ENCODE data around the gene NRXN3.

Gene NRXN3

DNA sequence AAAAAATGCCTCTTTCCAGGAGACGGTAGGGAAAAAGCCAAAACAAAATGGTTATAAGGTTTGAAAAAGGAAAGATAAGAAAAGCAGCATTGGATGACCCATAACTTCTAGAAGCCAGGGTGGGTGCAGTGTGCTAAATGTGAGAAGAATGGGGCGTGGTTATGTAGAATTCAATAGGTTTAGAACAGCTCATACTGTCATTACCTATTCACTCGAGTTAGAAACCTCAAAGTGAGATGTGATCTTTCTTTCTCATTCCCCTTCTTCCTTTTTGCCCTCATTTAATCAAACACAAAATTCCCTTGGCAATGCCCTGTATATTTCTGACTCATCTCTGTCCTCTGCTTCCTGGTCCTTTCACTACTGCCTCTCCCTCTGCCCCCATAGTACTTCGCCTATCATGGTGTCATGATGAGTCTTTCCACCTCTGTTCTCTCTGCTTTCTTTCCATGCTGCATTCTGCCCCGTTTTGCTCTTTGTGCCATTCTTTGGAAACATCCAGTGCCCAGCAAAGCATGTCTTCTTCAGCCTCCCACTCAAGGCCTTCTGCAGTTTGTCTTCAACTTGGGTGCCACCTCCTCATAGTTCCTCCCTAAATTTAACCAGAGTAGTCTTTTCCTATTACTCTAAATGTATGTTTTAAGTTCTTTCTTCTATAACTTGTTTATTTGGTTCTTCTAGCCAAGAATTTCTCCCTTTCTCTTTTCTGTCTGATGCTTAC lies 496.3 kb downstream of the NRXN3 start:
- DNase-seq, result no peak

DNA sequence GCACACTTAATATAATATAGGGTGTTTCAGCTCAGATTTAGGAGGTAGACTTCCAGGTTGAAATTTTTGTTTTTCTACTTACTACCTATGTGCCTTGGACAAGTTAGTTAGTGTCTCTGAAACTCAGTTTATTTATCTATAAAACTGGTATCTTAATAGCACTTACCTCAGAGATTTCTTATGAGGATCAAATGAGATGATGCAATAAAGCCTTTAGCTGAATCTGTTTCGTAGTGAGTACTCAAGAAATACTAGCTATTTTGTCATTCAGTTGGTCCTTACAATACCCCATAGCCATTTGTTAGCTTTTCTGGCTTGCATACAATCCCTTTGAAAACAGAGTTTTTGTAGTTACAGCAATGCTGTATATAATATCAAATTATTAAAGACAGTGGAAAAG lies 497.0 kb downstream of the NRXN3 start:
- DNase-seq, result no peak

DNA sequence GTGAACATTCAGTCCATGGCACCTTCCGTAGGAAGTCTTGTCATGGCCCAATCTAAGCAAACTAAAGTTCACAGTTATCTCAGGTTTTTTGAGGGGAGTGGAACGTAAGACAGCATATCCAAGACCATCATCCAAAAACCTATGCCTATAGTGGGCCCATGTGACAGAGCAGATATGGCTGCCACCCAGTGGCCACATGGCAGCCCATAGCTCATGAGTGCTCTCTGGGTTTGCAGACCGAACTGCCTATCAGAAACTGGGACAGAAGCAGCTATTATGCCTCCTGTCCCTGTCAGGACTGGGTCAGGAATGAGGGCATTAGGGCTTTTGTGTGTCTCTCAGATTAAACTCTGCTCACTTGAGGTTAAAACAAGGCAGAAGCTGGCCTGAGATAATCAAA lies 503.7 kb downstream of the NRXN3 start:
- no peak for DNase-seq

DNA sequence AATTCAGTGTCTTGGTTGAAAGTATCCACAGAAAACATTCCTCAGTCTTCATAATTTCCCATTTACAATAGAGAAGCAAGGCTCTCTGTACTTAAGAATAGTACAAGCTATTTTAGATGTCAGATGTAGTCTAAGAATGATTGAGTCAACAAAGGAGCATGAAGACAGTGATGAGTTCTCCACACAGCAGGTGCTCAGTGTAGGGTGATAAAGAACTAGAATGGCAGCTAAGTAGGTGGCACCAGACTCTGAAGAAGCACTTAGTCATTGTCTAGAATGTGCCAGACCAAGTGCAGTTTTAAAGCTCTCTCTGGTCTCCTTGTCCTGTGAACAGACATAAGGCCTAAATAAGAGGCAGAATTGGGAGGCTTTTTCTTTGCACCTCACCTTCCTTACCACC lies 504.6 kb downstream of the NRXN3 start:
- no peak for DNase-seq

DNA sequence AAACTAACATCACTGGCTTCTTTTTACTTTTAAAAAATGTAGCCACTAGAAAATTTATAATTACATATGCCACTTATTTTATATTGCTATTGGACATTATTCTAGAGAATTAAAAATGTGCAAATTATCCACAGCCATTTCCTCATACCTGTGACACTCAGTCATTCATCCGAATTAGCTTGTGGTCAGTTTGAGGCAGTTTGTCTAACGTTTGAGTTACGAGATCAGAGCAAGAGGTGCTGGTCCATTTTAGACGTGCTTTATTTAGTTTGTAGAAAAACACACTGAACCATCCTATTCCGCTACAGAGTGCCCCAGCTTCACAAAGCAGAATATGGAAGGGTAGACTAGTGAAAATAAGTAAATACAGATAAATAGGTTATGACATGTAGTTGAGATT lies 513.0 kb downstream of the NRXN3 start:
- no peak for DNase-seq

DNA sequence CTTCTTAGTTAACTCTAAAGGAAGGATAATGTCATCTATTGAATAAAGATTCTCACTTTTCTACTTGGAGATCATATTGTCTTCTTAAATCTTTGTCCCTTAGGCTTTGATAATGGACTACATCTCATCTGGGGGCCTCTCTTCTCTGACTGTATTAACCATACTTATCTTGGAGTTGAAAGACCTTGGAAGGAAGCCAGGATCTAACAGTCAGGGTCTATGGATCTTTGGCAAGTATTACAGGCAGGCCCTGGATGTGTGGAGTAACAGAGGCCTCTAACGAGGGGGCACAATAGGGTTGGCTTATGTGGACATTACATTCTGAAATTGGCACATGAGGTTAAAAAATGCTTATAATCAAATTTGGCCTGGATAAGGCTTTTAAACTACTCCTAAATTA lies 513.8 kb downstream of the NRXN3 start:
- no peak for DNase-seq

DNA sequence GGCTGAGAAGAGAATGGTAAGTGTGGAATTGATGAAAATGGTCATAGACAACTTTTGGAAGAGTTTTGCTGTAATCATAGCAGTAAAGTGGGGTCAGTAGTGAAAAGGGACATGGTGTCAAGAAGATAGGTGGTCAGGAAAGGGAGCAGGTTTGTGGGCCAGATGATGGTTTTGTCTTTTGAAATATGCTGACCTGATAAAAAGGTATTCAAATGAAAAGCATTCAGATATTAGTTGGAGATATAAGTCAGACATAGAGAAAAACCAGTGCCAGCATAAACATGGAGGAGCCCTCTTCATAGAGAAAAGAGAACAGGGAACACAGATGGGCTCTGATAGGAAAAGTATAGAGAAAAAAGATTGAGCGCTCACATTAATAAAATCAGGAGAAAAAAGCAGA lies 518.3 kb downstream of the NRXN3 start:
- no peak for DNase-seq

DNA sequence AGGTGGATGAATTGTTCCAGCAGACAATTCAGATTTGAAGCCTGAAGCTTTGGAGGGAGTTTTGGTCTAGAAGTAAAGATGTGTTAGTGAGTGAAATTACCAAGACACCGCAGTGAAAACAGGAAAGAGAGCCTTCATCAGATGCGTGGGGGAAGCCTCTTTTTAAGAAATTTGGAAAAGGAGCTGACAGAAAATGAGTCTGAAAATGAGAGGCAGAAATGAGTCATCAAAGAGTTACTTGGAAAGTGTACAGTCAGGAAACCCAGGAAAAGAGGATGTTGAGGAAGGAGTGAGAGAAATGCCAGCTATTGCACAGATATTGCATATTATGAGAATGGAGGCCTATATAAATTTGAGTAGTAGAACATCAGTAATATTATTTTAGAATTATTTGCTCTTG lies 520.7 kb downstream of the NRXN3 start:
- DNase-seq, result no peak

DNA sequence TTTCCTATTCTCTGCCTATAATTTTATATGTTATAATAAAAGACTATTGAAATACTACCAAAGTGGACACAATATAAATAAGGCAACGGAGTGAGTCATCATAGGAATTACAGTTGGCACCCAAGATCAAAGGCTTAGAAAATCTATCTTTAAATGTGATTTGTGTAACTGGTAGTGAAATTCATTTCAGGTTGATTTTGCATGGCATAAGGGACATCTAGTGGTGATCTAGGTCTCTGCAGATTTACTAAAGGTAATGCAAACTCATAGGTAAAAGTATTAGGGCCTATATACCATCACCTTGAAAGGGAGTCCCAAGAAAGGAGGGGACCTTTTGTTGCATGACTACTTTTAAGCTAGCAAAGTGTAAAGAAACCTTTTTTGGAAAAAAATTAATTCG lies 527.2 kb downstream of the NRXN3 start:
- peak; percentile 2 for DNase-seq

DNA sequence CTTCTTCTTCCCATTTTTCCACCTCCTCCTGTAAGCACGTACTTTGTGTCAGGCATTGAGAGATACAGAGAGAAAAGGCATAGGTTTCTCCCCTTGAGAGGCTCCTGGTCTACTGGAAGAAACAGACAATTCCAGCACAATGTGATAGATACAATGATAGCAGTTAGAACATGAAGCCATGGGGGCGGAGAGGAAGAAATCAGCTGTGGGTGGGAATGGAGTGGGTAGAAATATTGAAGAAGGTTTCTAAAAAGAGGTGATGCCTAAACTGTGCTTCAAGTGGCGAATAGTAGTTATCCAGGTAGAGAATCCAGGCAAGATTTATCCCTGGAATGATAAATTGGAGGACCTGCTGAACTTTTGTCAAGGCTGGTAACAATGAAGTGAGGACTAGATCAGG lies 528.8 kb downstream of the NRXN3 start:
- no peak for DNase-seq

DNA sequence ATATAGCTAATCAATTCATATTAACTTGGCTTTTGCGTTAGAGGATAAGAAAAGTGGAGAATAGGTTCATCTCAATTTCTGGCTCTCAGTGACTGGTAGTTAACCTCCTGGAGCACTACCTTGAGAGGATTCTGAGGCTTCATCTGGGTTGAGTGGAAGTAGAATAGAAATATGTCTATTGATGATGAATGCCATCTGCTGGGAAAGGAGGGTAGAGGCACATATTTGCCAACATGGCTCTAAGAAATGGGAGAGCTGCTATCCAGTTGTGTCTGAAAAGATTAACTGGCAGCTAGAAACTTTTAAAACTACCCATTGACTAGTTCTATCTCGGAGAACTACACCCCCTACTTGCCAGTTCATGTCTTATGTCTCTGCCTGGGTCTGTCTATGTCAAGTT lies 530.1 kb downstream of the NRXN3 start:
- DNase-seq, result no peak

DNA sequence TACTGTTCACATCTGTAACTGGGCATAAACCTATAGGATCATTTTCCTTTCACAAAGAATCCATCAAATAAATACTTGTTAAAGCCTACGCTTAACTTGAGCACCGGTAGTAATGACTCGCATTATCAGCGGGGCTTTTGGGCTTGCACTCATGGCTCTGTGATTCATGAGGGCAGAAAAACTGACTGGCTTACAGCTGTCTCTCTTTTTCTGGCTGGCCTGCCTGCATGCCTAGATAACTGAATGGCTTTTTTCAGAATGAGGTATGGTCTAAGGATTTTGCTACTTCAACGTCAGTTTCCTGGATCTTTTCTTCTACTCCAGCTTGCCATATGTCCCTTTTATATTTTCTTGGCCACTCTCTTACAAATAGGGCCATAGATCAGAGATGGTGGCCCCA lies 531.1 kb downstream of the NRXN3 start:
- DNase-seq, result no peak

DNA sequence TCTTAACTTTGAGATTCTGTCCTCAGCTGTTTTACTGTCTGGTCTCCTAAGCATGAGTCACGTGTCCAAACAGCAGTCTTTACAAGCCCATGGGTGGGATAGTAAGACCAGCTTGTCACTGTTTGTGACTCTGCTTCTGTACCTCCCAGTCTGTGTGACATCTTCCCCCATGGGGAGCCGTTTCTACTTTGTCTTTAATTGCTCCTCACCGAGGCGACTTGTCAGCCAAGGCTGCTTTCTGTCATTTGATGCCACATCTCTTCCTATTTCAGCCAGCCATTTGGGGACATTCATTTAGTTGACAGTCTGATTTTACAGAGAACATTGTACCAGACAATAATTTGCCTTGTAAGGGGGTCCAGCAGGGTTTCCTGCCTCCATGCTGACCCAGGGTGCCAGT lies 534.8 kb downstream of the NRXN3 start:
- no peak for DNase-seq

DNA sequence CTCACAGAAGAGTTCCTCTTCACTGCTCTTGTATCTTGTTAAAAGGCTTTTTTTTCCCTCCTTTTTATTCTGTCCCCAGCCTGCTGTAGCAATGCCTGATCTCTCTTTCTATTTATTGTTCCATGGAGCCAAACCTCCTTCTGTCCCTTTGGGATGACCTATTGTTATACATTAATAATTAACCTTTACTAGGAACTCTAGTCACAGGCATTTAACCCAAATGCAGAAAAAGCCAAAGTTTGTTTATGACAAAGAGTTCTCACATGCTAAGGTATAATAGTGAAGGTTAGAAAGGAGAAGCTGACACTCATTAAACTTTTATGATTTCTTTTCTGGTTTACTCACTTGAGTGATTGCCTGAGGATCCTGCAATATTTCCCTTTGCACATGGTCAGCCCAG lies 535.8 kb downstream of the NRXN3 start:
- no peak for DNase-seq

DNA sequence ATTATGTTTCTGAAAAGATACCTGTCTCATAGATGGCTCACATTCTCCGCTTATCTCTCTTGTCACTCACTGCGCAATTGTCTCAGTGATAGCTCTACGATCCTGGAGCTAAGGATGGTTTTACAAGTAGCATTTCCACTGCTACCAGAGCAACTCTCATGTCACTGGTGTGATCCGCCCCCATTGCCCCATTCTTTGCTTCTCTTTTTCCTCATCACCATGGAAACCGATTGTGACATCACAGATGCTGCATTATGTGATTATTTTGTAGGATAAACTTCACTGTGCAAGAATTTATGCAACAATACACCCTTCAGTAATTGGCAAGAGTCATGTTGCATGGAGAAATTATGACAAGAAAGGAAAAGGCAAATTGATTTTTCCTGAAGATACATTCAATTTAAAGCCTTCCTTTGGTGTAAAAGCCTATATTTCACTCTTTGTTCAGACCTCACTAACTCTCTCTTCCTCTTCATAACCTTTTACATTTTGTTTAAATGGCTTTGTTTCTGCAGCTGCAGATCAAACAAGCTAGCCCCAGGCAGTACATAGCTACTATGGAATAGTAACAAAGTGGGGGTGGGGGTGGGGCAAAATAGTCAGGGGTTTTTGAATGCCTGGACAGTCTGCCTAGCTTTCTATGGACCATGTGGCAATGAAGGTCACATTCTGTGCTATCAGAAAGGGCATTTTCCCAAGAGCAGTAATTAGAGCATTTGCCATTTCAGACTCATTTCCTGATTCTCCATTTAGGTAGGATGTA lies 539.8 kb downstream of the NRXN3 start:
- no peak for DNase-seq

DNA sequence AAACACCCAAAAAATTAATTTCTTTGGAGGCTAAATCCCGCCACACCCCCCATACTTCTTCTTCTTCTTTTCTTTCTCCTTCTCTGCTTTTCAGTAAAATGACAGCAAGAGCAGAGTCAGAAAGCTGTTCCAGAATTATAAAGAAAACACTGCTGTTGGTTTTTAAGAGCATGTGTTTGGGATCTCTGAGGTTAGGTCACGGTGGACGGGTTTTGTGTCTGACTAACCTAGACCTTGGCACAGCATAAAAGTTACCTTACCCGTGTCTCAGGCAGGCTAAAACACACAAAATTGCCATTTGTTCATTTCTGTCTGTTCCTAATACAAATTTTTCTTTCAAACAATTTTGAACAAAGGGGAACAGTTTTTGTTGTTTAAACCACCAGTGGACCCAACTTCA lies 540.8 kb downstream of the NRXN3 start:
- no peak for DNase-seq

DNA sequence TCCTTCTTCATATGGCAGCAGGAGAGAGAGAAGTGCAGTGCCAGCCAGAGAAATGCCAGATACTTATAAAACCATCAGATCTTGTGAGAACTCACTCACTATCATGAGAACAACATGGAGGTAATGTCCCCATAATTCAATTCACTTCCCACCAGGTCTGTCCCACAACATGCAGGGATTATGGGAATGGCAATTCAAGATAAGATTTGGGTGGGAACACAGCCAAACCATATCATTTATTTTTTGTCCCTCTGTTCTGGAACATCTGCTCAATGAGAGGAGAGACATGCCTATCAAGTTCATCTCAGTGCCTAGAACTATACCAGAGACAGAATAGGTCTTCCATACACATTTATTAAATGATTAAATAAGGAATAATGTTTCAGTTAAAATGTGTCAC lies 543.5 kb downstream of the NRXN3 start:
- no peak for DNase-seq

DNA sequence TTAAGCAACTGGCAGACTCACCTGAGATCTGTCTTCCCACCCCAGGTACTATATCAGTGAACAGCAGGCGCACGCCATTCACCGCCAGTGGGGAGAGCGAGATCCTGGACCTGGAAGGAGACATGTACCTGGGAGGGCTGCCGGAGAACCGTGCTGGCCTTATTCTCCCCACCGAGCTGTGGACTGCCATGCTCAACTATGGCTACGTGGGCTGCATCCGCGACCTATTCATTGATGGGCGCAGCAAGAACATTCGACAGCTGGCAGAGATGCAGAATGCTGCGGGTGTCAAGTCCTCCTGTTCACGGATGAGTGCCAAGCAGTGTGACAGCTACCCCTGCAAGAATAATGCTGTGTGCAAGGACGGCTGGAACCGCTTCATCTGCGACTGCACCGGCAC lies 544.5 kb downstream of the NRXN3 start:
- DNase-seq, result no peak

DNA sequence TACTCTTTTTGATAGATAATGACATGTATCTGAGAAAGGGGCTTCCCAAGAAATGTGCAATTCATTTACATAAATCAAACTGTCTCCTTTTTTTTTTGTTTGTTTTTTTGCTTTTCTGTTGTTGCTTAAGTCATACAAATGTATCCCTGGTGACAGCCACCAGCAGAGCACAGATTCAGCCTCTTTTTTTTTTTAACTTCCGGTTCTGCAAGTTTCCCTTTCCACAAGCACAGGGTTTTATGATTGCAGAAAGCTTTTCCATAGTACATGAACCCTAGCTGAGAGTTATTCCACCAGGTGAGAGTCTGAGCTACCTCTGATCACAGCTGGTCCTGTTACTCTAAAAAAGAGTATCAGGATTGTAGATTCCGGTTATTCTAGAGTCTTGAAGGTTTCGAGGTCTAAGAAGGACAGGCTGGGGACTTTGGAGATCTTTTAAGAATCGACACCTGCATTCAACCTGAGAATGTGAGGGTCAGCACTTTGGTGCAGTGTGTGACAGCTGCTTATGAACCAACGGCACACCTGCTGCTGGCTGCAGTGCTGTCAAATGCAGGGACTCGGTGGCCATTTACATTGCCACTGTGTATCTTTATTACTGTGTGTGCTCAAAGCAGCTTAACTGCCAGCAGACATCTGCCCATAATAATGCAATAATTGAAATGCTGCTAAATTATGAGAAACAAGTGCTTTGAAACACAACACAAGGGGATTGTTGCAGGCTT lies 551.7 kb downstream of the NRXN3 start:
- DNase-seq, result no peak

DNA sequence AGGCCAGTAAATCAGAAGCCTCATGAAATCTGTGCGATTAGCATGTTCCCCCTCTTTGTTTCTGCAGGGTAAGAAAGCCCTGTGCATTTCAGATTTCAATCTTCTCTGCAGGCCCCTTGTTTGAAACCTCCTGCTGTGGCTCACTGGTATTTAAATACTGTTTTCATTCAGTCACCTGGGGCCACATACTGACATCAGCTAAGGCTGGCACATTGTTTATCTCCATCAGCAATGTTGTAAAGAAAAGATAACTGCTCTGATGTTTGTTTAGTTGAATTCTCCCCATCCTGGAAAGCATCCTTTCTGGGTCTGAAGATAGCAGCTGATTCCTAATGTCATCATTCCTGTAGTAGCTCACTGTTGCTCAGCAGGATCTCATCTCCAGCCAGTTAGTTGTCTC lies 554.9 kb downstream of the NRXN3 start:
- no peak for DNase-seq

DNA sequence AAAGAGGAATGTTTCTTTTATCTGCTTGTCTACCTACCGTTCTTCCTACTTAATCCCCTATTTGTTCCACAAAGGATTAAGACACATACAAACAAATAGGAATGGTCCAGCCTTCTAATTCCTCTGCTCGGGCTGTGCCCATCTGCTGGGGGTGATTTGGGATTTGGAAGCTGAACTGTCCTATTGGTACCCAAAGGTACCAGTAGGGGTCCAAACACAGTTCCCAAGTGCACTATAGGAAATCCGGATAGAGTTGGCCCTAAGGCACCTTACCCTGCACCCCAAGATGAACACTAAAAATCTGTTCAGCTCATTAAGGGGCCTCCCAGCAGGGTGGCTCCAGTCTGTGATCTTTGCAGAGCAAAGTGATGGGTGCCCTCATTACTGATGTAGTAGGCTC lies 566.9 kb downstream of the NRXN3 start:
- no peak for DNase-seq

DNA sequence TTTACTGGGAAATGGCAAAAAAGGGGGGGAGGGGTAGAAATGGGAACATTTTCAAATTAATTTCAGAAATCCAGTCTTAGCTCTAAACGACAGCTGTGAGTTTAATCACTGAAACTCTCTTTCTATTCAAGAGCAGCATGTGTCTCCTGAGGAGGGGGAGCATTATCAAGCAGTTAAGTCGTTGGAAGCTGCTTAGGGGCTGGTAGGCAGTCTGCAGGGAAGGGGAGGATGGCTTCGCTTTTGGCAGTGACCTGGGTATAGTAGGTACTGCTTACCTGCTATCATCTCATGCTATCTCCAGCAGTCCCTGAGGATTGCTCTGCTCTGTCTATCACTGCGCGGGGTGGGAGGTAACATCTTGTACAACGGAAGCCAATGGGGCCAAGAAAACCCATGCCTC lies 567.4 kb downstream of the NRXN3 start:
- no peak for DNase-seq

DNA sequence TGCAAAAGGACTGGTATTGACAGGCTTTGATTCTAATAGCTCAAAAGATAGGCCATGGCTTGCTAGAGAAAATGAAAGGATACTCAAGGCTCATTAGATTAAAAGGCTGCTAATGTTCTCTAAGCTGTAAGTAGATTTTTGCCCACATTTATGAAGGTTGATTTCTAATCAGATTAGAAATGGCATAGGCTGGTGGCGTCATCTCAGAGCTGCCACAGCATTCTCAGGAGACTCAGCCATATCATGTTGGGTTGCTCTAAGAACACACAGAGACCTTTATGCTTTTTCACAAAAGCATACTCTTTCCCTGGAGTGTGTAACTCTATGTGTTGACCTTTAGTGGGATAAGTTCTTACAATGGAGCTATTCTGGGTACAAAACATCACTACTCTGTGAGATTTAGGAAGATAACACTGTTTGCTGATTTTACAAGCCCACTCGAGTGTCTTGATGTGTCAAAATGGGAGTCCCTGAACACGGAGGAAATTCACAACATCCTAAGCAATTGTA lies 576.0 kb downstream of the NRXN3 start:
- no peak for DNase-seq

DNA sequence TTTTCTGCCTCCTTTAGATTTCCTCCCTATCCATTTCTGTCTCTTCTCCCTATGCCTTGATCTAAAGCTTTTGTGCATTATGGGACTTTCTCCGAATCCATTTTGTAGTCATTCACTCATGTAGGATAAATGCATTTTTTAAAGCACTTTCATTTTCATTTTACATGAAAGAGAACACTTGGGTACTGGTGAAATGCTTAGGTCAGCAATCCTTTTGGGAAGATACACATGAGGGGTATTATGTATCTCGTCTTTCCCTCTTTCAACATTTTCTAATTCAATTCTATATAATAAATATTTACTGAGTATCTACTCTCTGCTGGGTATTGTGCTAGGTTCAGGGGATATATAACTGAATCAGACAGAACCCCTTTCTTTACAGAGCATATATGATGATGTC lies 577.6 kb downstream of the NRXN3 start:
- no peak for DNase-seq

All from NCI-H526 treated with DMSO at 0.1 percent for 48 hours (cell line).